ENCODE results near the gene ADAMTS17. TPM values are rescaled to one million over a fixed set of nuclear protein-coding genes. Genes with fewer than 3 reads are reported as not detected.

Gene ADAMTS17
- total RNA-seq, 1 experiment from 2014 or later = 0.15 TPM

DNA sequence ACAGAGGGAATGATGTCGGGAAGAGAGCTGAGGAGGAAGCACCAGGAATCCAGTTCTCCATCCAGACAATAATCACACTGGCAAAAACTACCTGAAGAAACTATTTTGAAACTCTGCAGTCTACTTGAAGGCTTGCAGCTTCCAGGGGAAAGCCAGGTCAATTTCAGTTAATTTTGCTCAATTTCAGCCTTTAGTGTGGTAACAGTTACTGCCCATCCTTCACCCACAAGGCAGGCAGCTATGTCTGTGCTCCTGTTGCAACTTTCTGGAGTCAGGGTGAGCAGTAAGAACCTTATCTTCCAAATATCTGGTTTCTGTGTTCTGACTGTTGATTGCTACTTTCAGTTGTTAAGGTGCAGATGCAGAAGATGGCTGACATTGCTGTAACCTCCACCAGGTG, 221.7 kb downstream of the ADAMTS17 start:
- ChIA-PET POLR2A (ENCODE audit: low non-redundant PET) (no interaction called here), CTCF (no interaction called here)
- no peak for DNase-seq (ENCODE audit: low spot score)
- intact Hi-C loops (cut with micrococcal nuclease; ENCODE audit: unreplicated experiment) = no loop called here
- BruUV-seq (replicated peaks) = no TSS peak
- Histone ChIP-seq H3K27me3 (replicated peaks; ENCODE audit: insufficient read depth, low read depth, low read length, poor library complexity) (no peaks in the 10 kb centered on the region), H3K4me1 (ENCODE audit: insufficient read depth, low read length, poor library complexity, severe bottlenecking) (no peaks in the 10 kb centered on the region), H3K4me3 (ENCODE audit: low read depth, low read length, poor library complexity, severe bottlenecking) (no peak overlapping the region), H3K36me3 (ENCODE audit: insufficient read depth, low read length, poor library complexity, severe bottlenecking) (no peaks in the 10 kb centered on the region), H3K9me3 (ENCODE audit: low read depth, low read length, poor library complexity, severe bottlenecking) (peaks cover 18% of the 10 kb centered on the region), H3K27ac (ENCODE audit: low read depth, low read length, poor library complexity, severe bottlenecking) (no peak overlapping the region)
- TF ChIP-seq EZH2 (IDR thresholded peaks at IDR 0.05; ENCODE audit: borderline replicate concordance, low read depth, low read length, poor library complexity, severe bottlenecking) = no peak
- TF ChIP-seq CTCF (conservative IDR thresholded peaks at IDR 0.05; ENCODE audit: low read depth, low read length) = no peak

- H3K4me3 ChIP-seq (ENCODE audit: low read depth, low read length, poor library complexity, severe bottlenecking) = no peak overlapping the region
- H3K27me3 ChIP-seq (replicated peaks; ENCODE audit: insufficient read depth, low read depth, low read length, poor library complexity) = no peaks in the 10 kb centered on the region
- DNase-seq (ENCODE audit: low spot score) = no peak
- ChIA-PET POLR2A (ENCODE audit: low non-redundant PET) (no interaction called here), CTCF (no interaction called here)
- no peaks in the 10 kb centered on the region for H3K36me3 ChIP-seq (ENCODE audit: insufficient read depth, low read length, poor library complexity, severe bottlenecking)
- no peaks in the 10 kb centered on the region for H3K4me1 ChIP-seq (ENCODE audit: insufficient read depth, low read length, poor library complexity, severe bottlenecking)
- BruUV-seq (replicated peaks) = no TSS peak
- peaks cover 16% of the 10 kb centered on the region for H3K9me3 ChIP-seq (ENCODE audit: low read depth, low read length, poor library complexity, severe bottlenecking)
- H3K27ac ChIP-seq (ENCODE audit: low read depth, low read length, poor library complexity, severe bottlenecking) = no peak overlapping the region
- intact Hi-C loops (cut with micrococcal nuclease; ENCODE audit: unreplicated experiment) = no loop called here
- TF ChIP-seq CTCF (conservative IDR thresholded peaks at IDR 0.05; ENCODE audit: low read depth, low read length) (no peak), EZH2 (IDR thresholded peaks at IDR 0.05; ENCODE audit: borderline replicate concordance, low read depth, low read length, poor library complexity, severe bottlenecking) (no peak)
Observed at GRCh38 chr15:100118546-100118945, 223.2 kb downstream of the ADAMTS17 start.

DNA sequence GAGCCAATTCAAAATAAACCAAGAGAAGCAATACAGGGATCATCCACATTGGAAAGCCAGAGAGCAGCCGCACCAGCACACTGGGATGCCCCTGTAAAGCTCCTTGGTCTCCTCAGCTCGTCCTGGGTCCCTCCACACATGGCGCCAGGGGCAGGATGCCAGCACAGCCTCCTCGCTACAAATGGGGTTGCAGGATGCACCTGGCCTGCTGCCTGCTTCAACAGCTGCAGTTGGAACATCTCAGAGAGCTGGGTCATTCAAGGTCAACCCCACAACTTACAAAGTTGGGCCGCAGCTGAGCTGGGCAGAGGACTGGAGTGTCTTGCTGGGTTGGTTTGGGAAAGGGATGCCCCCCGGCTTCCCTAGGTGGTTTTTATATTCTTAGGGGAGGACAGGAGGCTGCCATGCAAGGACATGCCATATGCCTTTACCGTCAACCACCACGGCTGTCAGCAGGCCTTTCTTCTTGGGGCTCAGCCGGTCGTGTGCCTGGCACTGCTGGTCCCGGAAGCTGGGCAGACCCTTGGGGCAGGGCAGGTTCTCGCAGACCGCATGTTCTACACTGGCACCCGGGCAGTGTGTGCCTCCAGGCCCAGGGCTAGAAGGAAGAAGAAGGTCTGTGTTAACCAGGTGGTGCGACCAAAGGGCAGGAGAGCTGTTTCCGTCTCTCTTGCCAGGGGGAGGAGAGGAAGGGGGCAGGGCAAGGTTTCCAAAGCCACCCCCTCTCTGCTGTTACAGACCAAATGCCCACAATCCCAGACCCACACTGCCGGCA, 225.2 kb downstream of the ADAMTS17 start:
- Histone ChIP-seq H3K4me1 (ENCODE audit: insufficient read depth, low read length, poor library complexity, severe bottlenecking) (no peaks in the 10 kb centered on the region), H3K36me3 (ENCODE audit: insufficient read depth, low read length, poor library complexity, severe bottlenecking) (no peaks in the 10 kb centered on the region), H3K27ac (ENCODE audit: low read depth, low read length, poor library complexity, severe bottlenecking) (no peak overlapping the region), H3K9me3 (ENCODE audit: low read depth, low read length, poor library complexity, severe bottlenecking) (peaks cover 8% of the 10 kb centered on the region), H3K4me3 (ENCODE audit: low read depth, low read length, poor library complexity, severe bottlenecking) (no peak overlapping the region), H3K27me3 (replicated peaks; ENCODE audit: insufficient read depth, low read depth, low read length, poor library complexity) (no peaks in the 10 kb centered on the region)
- TF ChIP-seq CTCF (conservative IDR thresholded peaks at IDR 0.05; ENCODE audit: low read depth, low read length) = no peak
- no peak for TF ChIP-seq EZH2 (IDR thresholded peaks at IDR 0.05; ENCODE audit: borderline replicate concordance, low read depth, low read length, poor library complexity, severe bottlenecking)
- BruUV-seq (replicated peaks) = no TSS peak
- no peak for DNase-seq (ENCODE audit: low spot score)
- intact Hi-C loops (cut with micrococcal nuclease; ENCODE audit: unreplicated experiment) = no loop called here
- POLR2A ChIA-PET (ENCODE audit: low non-redundant PET) = no interaction called here
- CTCF ChIA-PET = no interaction called here
